ENCODE data around the gene SOBP.

Gene SOBP

GRCh38 chr6:107493158-107494057 is 3.5 kb downstream of the SOBP start (continued):
- TF ChIP-seq CTCF (tag by site-specific recombination; IDR thresholded peaks at IDR 0.05) = no peak
- no peak for TF ChIP-seq ZNF837 (tag by site-specific recombination; IDR thresholded peaks at IDR 0.05)
- TF ChIP-seq ZNF514 (tag by site-specific recombination; IDR thresholded peaks at IDR 0.05) = no peak
- peak; percentile 88 for TF ChIP-seq PRDM6 (tag by site-specific recombination; IDR thresholded peaks at IDR 0.05)
- TF ChIP-seq ZNF785 (tag by site-specific recombination; IDR thresholded peaks at IDR 0.05) = no peak
- TF ChIP-seq ZFP41 (tag by site-specific recombination; IDR thresholded peaks at IDR 0.05; ENCODE audit: borderline replicate concordance) = no peak
- no peak for TF ChIP-seq ZNF623 (tag by site-specific recombination; IDR thresholded peaks at IDR 0.05)
- peak; percentile 89 for TF ChIP-seq INSM2 (tag by site-specific recombination; IDR thresholded peaks at IDR 0.05)
- no peak for TF ChIP-seq RBAK (tag by site-specific recombination; IDR thresholded peaks at IDR 0.05)
- TF ChIP-seq ELK4 (IDR thresholded peaks at IDR 0.05; ENCODE audit: borderline replicate concordance, low read depth, low read length) = no peak
- TF ChIP-seq ZNF473 (tag by site-specific recombination; IDR thresholded peaks at IDR 0.05) = no peak
- TF ChIP-seq ZNF776 (tag by site-specific recombination; IDR thresholded peaks at IDR 0.05; ENCODE audit: borderline replicate concordance) = no peak
- peak; percentile 94 for TF ChIP-seq ZNF501 (tag by site-specific recombination; IDR thresholded peaks at IDR 0.05)
- no peak for TF ChIP-seq ZNF354C (tag by site-specific recombination; IDR thresholded peaks at IDR 0.05; ENCODE audit: borderline replicate concordance, low read depth)
- TF ChIP-seq ZNF174 (tag by site-specific recombination; IDR thresholded peaks at IDR 0.05) = no peak
- TF ChIP-seq ZBTB26 (tag by site-specific recombination; optimal IDR thresholded peaks at IDR 0.05) = no peak
- no peak for TF ChIP-seq ZNF155 (tag by site-specific recombination; IDR thresholded peaks at IDR 0.05)
- no peak; the same call in 1 of the 2 replicates for TF ChIP-seq ZNF10 (tag by site-specific recombination; IDR thresholded peaks at IDR 0.05)
- TF ChIP-seq ZNF548 (tag by site-specific recombination; IDR thresholded peaks at IDR 0.05) = no peak
- TF ChIP-seq ZNF530 (tag by site-specific recombination; IDR thresholded peaks at IDR 0.05; ENCODE audit: low read depth) = no peak
- no peak for TF ChIP-seq ZNF830 (tag by site-specific recombination; IDR thresholded peaks at IDR 0.05; ENCODE audit: low read depth)
- no peak for TF ChIP-seq ZNF707 (tag by site-specific recombination; IDR thresholded peaks at IDR 0.05)
- TF ChIP-seq ZNF677 (tag by site-specific recombination; IDR thresholded peaks at IDR 0.05) = no peak
- TF ChIP-seq ZNF404 (tag by site-specific recombination; IDR thresholded peaks at IDR 0.05) = no peak
- TF ChIP-seq ZNF433 (tag by site-specific recombination; IDR thresholded peaks at IDR 0.05; ENCODE audit: low read depth) = no peak
- TF ChIP-seq ZNF704 (tag by site-specific recombination; IDR thresholded peaks at IDR 0.05) = no peak
- TF ChIP-seq OSR2 (tag by site-specific recombination; IDR thresholded peaks at IDR 0.05) = peak; percentile 85
- TF ChIP-seq ZNF654 (tag by site-specific recombination; IDR thresholded peaks at IDR 0.05; ENCODE audit: low read depth) = no peak; the same call in 1 of the 2 replicates
- no peak for TF ChIP-seq ZNF37A (tag by site-specific recombination; IDR thresholded peaks at IDR 0.05)
- peak; percentile 99 for TF ChIP-seq GFI1B (tag by site-specific recombination; IDR thresholded peaks at IDR 0.05)

Data from HEK293 (cell line).